Right hindlimb (tissue), 1 donor: ENCODE results near the gene TRPT1.

Experiments used
- DNase-seq: peaks from one replicate; pipeline ENCODE4 v3.0.0-alpha.2; 2018

Gene TRPT1

GRCh38 chr11:64206457-64207255, 19.3 kb downstream of the TRPT1 start, which contains the start of gene FERMT3:
FERMT3 (plus strand) TSS chr11:64206721; CDS start chr11:64207365, 644 bp downstream.
- peak; percentile 37 for DNase-seq

GRCh38 chr11:64204464-64204989, 21.5 kb downstream of the TRPT1 start:
- DNase-seq = peak; percentile 86

- no peak for DNase-seq
These were observed 21.9 kb downstream of the TRPT1 start for GRCh38 chr11:64204080-64204440.

DNA sequence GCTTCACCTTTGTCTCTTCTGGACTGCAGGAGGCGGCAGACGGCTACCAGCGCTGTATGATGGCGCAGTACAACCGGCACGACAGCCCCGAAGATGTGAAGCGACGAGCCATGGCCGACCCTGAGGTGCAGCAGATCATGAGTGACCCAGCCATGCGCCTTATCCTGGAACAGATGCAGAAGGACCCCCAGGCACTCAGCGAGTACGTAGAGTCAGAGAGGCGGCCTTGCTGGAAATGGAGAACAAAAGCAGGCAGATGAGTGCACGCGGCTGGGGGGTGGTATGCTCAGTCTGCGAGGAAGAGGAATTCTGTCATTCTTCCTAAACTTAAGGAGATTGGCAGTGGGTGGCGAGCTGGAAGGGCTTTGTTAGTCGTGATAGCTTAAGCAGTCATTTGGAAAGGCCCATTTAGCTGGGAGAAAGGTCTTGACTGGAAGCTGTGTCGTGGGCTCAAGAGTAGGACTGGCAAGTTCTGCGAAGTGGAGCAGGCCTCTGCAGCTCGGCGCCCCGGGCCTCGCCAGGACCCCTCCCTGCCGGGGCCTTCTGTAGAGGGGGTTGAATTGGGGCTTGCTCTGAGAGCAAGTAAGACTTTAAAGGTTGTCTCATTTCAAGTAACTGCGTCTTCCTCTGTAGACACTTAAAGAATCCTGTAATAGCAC, 22.4 kb downstream of the TRPT1 start:
- no peak for DNase-seq

DNA sequence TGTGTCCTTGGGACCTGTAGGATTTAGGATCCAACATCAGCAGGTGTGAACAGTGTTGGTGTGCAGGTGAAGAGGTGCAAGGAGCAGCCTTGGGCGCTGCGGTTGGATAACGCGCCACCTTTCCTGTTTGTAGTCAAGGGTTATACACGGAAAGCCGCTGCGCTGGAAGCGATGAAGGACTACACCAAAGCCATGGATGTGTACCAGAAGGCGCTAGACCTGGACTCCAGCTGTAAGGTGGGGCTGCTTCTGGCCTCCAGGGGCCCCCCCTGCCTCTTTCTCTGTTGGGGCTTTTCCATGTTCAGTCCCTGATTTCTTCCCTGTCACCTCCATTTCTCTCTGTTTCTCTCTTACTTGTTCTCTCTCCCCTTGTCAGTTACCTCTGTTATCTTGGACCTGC, 23.0 kb downstream of the TRPT1 start:
- no peak for DNase-seq

DNA sequence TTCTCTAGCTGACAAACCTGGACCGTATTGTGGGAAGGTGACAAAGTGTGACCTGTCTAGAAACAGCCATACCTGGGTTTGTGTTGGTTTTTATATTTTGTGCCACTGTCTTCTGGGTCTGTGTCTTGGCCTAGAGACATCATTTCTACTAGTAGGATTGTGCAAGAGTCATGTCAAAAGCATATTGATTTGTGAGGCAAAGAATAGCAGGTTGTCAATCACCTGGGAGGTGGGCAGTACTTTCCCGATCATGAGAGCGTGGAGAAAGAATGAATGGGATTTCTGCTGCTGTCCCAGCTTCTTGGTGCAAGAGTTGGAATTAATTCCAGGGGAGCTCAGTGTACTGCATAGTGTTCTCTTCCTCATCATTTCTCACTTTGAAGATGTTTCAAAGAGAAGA, 24.4 kb downstream of the TRPT1 start:
- no peak for DNase-seq

GRCh38 chr11:64198511-64198910, 27.5 kb downstream of the TRPT1 start:
- DNase-seq = no peak

- no peak for DNase-seq
These were observed 29.4 kb downstream of the TRPT1 start for GRCh38 chr11:64196626-64197025.

GRCh38 chr11:64192434-64192833, 33.6 kb downstream of the TRPT1 start:
- DNase-seq = no peak

- no peak for DNase-seq
These were observed 39.4 kb downstream of the TRPT1 start for GRCh38 chr11:64186492-64187165.

GRCh38 chr11:64185693-64186491, 40.1 kb downstream of the TRPT1 start, which contains the start of gene STIP1:
STIP1 (plus strand) TSS chr11:64186171; CDS start chr11:64186262, 91 bp downstream.
- peak; percentile 100 for DNase-seq

DNA sequence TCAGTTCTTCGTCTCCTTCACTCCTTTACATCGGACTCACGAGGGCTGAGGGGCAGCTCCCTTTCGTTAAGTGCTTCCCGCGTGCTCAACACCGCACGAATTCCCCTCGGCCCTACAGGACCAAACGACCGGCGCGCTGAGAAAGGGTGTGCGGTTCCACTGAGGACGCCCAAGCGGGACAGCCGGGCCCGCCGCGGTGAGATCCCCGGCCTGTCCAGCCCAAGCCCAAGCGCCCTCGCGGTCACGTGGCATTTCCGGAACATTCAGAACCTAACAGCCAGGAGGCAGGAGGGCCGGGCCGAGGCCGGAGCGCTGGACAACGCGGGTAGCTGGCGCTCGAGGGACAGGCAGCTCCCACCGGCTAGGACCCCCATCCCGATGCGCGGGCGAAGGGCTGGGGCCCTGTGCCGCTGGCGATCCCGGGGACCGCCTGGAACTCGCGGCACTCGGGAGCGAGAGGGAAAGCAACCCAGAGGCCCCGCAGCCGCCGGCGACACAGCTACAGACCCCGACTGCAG, 40.8 kb downstream of the TRPT1 start:
- no peak for DNase-seq

- DNase-seq = no peak
These were observed 42.1 kb downstream of the TRPT1 start for GRCh38 chr11:64183890-64184289.

DNA sequence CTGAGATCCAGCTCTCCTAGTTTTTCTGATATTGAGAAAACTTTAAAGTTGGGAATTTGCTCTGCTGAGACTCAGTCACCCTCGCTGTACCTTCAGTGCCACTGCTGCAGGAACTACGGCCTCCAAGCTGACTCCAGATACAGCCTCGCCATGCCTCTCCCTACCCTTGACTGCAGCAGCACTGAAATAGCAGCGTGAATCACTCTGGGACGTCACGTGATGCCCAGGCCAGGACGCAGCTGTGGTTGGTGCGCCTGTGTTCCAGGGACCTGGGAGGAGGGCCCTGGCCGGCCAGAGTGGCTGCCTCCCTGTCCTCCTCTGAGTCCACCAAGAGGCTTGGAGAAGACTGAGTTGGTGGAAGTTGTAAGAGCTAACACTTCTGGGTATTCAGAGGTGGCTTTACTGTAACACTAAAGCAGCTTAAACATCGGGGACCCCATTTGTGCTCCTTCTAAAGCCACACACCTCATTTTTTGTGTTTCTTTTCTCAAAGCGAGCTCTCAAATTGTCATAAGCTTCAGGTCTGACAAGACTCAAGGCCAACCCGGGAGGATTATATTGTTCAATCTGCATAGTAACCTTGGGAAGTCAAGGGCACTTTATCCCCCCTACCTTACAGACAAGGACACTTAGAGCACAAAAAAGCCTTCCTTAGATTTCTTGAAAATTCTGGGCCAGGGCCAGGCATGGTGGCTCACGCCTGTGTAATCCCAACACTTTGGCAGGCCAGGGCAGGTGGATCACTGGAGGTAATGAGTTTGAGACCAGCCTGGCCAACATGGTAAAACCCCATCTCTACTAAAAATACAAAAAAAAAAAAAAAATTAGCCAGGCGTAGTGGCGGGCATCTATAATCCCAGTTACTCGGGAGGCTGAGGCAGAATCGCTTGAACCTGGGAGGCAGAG, 44.2 kb downstream of the TRPT1 start:
- peak; percentile 93 for DNase-seq

GRCh38 chr11:64180891-64181290, 45.1 kb downstream of the TRPT1 start:
- DNase-seq = peak; percentile 24

DNA sequence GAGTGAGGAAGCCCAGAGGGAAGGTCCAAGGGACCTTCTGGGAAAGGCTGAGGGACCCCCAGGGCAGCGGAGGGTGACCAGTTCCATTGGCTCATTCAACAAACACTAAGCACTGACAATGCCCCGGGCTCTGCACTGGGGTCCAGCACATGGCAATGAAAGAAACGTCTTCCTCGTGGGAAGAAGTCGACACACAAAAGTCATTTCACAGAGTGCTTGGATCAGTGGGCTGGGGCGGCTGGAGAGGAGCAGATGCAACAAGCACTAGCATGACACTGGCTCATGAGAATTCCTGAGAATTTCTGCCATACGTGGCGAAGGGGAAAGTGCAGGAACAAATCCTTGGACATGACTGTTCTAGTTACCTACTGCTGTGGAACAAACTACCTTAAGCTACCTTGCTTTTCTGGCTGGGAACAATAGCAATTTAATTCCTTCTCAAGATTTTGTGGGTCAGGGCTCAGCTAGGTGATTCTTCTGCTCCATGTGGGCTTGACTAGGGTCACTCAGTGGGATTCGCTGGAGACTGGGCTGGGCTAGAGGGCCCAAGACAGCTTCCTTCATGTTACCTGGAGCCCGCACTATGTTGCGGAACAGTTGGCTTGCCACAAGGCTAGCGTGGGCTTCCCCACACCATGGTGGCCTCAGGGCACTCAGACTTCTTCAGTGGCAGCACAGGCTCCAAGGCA, 46.9 kb downstream of the TRPT1 start:
- no peak for DNase-seq

DNA sequence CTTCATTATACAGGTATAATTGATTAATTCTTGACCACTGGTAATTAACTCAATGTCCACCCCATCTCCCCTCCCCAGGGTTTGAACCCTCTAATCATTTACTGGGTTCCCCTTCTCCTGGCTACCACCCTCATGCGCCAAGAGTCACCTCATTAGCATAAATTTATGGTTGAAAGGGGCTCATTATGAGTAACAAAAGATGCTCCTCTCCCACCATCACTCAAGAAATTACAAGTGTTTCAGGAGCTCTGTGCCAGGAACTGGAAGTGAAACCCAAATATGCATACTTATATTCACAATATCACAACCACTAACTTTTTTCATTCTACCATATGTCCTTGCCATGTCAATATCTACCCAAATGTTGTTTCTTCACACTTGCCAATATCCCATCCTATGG, 47.8 kb downstream of the TRPT1 start:
- DNase-seq = no peak

DNA sequence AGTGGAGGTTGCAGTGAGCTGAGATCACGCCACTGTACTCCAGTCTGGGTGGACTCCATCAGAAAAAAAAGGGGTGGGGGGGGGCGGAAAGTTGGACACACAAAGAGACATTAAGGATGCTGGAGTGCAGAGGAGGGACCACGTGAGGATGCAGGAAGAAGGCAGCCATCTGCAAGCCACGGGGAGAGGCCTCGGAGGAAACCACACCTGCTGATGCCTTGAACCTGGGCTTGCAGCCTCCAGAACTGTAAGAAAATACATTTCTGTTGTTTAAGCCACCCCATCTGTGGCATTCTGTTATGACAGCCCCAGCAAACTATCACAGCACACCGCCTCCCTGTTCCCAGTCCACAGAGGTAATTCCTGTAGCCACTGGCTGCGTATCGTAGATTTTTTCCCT, 49.2 kb downstream of the TRPT1 start:
- DNase-seq = no peak
